GM19025 (cell line): Measurements from ENCODE around the gene KLC4.
"Not testable (repeated sequence)": the region's sequence is repeated elsewhere in the genome, so short reads cannot be mapped to it uniquely, and the experiment has no call there.

Experiments
- ATAC-seq: cut with Tn5 transposase; IDR thresholded peaks from one replicate; pipeline ENCODE4 v1.9.1; 2021; ENCODE audit warnings: mild to moderate bottlenecking, low read depth, moderate library complexity; ENCODE audit not compliant: unreplicated experiment

Gene KLC4

DNA sequence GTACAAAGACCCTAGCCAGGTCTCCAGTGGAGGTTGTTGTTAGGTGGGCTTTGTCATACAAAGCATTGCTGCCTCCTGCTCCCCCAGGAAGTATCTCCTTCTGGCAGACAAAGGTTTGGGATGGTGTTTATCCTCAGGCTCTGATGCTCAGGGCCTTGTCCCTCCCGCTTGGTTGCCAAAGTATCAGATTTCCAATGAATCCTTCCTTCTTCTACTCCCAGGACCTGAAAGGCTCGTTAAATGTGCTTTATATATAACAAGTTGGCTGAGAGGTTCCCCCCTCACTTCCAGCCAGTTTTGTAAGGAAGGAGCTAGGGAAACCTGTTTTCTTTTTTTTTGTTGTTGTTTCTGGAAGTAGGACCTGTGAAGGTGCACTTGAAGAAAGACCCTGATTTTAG, 31.1 kb downstream of the KLC4 start:
- no peak for ATAC-seq

GRCh38 chr6:43091020-43091419, 31.6 kb downstream of the KLC4 start:
- no peak for ATAC-seq

- no peak for ATAC-seq
These were observed 32.1 kb downstream of the KLC4 start for GRCh38 chr6:43091436-43091991.

DNA sequence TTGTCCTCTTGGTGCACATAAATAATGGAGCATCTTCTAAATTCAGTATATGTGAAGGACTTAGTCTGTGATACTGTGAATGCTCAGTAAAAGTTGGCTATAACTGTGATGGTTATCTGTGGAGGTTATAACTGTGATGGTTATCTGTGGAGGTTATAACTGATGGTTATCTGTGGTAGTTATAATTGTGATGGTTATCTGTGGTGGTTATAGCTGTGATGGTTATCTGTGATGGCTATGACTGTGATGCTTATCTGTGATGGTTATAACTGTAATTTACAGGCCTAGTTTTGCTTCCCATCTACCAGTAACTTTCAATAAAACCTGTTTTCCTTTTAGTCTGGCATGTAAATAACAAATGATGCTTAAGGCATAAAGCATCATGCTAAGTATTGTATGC, 33.2 kb downstream of the KLC4 start:
- no peak for ATAC-seq

- ATAC-seq = no peak
These were observed 34.2 kb downstream of the KLC4 start for GRCh38 chr6:43093436-43094289.

DNA sequence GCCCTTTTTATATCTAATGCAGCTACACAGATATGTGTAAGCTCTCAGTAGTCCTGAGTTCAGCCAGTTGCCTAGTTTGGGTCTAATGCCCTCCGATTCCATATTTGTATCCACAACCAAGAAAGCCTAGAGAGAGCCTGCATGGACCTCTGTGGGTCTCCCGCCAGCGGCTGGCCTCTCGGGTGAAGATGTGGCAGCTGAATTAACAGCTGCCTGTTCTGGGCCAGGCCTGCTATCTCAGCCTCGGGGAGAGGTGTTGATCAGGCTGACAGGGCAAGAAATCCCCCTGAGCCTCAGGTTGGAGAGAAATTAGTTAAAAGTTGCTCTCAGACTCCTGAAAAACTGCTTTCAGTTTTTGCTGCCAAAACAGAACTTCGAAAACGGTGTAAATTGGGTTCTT, 36.5 kb downstream of the KLC4 start:
- ATAC-seq = no peak

DNA sequence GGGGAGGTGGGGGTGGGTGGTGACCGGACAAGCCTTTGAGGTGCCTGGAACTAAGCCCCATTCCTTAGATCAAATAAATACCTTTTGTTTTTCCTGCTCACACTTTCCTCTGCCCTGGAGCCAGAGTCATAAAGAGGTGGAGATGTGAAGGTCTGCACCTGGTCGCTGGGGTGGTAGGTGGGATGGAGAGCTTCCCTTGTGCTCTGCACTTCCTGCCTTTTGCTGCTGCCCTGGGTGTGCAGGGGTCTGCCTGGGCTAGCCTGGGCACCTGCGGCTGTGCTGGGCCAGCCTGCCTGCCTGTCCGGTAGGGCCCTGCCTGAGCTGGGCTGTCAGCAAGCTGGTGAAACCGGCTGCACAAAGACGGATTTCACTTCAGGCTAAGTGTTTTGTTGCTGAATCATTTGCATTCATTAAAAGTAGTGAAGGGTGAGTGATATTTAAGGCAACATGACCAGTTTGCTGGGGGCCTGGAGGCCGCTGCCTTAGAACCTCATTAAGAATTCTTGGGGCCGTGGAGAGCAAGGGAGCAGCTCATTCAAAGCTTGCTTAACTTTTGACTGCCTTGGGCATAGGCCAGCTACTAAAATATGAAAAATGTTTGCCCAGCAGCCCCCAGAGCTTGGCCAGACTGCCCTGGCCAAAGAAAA, 37.1 kb downstream of the KLC4 start:
- ATAC-seq = no peak

GRCh38 chr6:43097098-43097489, 37.7 kb downstream of the KLC4 start:
- no peak for ATAC-seq

DNA sequence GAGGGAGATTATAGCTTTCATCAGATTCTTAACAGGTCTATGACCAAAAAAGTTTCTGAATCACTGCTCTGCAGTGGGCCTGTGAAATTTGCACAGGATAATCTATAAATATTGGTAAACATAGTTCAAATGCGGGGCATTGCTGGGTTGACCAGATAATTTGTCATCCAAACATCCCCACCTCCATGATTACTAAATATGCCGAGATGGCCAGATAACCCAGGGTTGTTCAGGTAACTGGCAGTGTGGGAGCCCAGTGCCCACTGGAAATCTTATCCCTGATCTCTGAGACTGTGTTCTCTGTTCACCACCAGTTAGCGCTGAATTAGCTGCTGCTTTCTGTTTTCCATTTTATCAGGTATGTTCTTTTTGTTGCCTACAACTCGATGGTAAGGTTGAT, 38.1 kb downstream of the KLC4 start:
- no peak for ATAC-seq

GRCh38 chr6:43101497-43101896, 42.1 kb downstream of the KLC4 start:
- ATAC-seq = no peak

DNA sequence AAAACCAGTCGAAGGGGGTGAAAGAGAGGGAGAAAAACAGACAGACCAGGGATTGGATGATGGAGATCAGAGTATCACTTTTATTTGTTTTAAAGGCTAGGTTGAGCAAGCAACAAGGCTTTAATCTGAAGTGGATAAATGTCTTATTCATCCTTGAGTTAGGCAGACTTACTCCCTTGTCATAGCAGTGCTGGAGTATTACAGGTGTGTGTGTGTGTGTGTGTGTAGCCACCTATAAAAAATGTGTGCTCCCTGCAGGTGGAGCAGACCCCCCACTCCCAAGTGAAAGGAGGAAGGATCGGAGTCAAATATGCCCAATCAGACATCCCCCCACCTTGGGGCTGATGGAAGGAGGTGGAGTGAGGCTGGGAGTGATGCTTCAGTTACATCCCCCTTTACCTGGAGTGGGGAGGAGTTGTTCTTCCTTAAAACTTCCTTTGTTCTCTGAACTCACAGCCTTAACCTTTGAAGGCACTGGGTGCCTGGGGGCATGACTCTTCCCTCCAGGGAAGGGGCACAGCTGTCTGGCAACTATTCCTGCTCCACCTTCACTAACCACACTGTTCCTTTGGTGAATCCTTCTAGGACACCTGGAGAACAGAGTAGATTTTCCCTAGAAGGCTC, 43.9 kb downstream of the KLC4 start:
- ATAC-seq = no peak

DNA sequence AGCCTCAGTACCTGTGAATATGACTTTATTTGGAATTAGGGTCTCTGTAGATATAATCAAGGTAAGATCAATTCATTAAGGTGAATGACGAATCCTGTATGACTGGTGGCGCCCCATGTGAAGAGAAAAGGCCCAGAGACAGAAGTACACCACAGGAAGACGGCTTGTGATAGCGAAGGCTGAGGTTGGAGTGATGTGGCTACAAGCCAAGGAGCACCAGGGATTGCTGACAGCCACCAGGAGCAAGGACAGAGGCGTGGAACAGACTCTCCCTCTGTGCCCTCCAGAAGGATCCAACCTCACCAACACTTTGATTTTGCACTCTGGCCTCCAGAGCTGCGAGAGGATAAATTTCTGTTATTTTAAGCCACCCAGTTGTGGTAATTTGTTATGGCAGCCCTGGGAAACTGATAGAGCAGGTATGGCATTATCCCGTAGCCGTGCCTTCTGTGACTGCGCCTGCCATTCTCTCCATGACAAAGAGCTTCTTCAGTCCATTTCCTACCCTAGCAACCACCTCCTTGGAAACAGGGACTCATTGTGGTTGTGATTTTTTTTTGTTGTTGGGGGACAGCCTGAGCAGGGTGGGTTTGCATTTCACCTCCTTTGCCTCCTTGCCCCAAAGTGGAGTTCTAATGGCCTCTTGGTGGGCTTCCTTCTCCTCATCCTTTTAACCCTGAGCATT, 46.2 kb downstream of the KLC4 start:
- no peak for ATAC-seq

- no peak for ATAC-seq
These were observed 48.1 kb downstream of the KLC4 start for GRCh38 chr6:43107344-43108062.

DNA sequence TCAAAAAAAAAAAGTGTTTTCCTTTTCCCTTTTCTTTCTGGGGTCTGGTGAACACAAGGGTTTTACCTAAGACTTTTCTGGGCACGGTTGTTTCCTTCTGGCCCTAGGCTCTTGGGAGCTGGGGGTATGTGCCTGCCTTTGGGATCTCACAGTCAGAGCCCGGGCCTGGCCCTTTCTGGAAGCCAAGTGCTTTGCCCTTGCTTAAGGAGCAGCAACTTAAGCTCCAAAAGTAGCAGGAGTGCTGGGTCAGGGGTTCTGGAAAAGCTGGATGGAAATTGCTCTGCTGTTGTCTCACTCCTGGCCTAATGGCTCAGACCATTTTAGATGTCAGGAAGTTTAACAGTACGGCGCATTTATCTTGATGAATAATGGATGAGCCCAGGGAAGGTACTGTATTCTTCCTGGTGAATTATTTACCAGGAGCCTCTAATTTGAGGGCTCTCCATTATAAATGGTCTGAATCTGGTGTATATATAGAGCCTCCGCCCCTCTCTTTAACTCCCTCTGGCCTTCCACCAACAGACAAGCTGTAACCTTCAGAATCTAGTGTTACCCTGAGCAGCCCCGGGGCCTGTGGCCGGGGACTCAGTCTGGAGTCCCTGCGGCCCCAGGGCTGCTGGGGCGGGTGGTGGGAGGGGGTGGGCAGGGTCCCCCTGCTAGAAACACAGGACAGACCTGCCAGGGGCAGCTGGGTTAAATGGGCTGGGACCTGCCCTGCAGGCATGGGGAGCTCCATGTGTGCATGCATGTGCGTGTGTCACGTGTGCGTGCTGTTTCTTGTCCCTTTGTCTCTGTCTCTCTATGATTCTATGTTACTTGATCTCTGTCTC, 54.2 kb downstream of the KLC4 start:
- no peak for ATAC-seq

GRCh38 chr6:43115365-43115764, 55.9 kb downstream of the KLC4 start:
- no peak for ATAC-seq

- not testable (repeated sequence) for ATAC-seq
These were observed 58.0 kb downstream of the KLC4 start for GRCh38 chr6:43117466-43117865.

DNA sequence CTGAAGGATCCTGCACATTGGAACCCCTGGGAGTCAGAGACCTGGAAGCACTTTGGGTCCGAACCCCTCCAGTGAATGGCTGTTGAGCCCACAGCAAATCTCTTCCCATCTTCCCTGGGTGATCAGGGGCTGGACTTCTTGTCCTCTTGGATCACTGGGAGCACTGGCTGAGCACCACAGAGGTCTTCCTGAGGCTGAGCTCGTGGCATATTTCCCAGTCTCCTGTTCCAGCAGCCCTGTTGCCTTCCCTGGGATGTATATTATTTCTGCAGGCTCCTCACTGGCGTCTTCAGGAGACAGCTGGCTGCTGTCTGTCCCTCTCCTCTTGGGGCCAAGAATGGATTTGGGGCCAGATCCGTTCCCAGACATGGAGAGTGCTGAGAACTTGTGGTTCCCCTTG, 60.1 kb downstream of the KLC4 start:
- ATAC-seq = no peak

DNA sequence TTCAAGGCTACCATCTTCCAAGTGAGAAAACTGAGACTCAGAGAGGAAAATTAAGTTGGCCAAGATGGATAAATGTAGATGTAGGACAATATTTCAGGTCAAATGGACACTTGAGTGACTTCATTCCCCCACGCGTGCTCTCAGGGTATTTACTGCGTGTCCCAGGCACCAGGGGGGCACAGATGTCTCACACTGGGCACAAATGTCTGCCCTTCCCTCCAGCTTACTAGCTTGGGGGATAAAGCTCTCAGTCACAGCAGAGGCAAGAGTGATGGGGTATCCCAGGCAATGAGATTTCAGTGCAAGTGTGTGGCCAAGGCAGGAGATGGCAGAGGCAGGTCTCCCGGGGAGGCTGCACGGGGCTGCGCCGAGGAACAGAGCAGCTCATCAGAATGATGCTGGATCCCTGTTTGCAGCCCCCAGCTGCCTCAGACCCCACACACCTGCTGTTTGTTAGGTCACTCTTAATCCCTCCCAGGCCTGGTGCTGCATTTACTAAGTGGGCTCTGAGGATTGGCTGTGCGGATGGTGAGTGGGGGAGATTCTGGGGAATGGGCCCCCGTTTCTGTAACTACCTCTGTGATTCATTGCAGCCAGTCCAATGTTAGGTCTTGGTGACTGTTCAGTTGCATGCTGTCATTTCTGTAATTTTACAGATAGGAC, 60.8 kb downstream of the KLC4 start:
- no peak for ATAC-seq
